Upper lobe of left lung (tissue), 4 donors: Measurements from ENCODE around the gene FCRL6.

ENCODE experiments used
- POLR2A ChIP-seq, 4 donors: fragments of 450-650 bp; IDR thresholded peaks; one replicate each; pipeline ENCODE4 v1.5.1; 2016 to 2017; ENCODE audit warnings: antibody characterized with exemption in 4 of 4, mild to moderate bottlenecking in 2 of 4
- POLR2AphosphoS5 ChIP-seq, 2 donors: sonication (generic); formaldehyde crosslinking; IDR thresholded peaks; one replicate each; pipeline ENCODE4 v1.5.1; 2017; ENCODE audit warnings: antibody characterized with exemption in 2 of 2
- TF ChIP-seq, protein P1 (sequence below), 6 experiments: fragments of 450-650 bp in 4 of 6; fragments of 200-600 bp in 2 of 6; sonication (generic) in 2 of 6; IDR thresholded peaks; one replicate each; pipeline ENCODE4 v1.5.1; 2016 to 2019; ENCODE audit warnings: antibody characterized with exemption in 6 of 6

DNA sequence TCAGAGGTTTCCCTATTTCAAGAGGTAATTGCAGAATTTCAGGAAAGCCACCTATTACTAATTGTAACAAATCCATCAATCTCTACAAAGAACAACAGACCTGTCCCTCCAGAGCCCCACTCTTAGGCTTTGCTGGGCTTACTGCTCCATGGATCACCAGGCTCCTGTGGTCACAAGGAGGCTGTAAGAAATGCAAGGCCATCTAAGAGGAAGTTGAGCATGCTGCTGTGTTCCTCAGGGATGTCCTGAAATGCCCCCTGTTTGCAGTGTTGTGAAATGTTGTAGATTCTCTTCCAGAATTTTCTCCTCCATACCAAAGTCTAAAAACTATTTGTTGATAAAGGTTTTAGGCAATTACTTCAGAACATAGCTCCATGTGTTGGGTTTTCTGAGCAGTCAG lies 45.8 kb upstream of the FCRL6 start:
- TF ChIP-seq POLR2AphosphoS5 (IDR thresholded peaks at IDR 0.05) (no peak), POLR2A (IDR thresholded peaks at IDR 0.05) (no peak)
- TF ChIP-seq, protein P1, sequence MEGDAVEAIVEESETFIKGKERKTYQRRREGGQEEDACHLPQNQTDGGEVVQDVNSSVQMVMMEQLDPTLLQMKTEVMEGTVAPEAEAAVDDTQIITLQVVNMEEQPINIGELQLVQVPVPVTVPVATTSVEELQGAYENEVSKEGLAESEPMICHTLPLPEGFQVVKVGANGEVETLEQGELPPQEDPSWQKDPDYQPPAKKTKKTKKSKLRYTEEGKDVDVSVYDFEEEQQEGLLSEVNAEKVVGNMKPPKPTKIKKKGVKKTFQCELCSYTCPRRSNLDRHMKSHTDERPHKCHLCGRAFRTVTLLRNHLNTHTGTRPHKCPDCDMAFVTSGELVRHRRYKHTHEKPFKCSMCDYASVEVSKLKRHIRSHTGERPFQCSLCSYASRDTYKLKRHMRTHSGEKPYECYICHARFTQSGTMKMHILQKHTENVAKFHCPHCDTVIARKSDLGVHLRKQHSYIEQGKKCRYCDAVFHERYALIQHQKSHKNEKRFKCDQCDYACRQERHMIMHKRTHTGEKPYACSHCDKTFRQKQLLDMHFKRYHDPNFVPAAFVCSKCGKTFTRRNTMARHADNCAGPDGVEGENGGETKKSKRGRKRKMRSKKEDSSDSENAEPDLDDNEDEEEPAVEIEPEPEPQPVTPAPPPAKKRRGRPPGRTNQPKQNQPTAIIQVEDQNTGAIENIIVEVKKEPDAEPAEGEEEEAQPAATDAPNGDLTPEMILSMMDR (IDR thresholded peaks at IDR 0.05), result no peak
